IPS-NIHi7 (cell line): ENCODE results near the gene GASK1B.

Experiments
- DNase-seq: peaks from one replicate; pipeline ENCODE4 v3.0.0; 2012; ENCODE audit warnings: mixed read lengths; ENCODE audit errors: extremely low spot score

The GASK1B gene

GRCh38 chr4:158186815-158187214 is 14.0 kb upstream of the GASK1B start:
- DNase-seq, result no peak

- no peak for DNase-seq
Measured at GRCh38 chr4:158182736-158183135, 9.9 kb upstream of the GASK1B start.

- DNase-seq, result no peak
Measured at GRCh38 chr4:158181906-158182305, 9.1 kb upstream of the GASK1B start.

DNA sequence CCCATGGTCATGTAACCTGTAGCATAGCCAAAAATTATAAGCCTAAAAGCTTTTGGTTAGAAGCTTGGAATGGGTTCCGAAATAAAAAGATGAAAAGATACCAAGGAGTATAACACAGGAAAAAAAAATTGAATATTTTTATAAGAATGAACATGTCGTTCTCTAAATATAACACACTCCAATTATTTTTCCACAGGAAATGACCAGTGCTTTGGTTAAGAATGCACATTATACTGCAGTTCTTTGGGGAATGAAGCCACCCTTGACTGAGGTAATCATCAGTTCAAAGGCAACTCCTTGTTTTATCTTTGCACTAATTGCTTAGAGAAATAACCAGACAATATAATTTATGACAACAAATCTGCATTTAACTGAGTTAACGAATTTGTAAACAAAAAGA is 6.6 kb upstream of the GASK1B start:
- no peak for DNase-seq

DNA sequence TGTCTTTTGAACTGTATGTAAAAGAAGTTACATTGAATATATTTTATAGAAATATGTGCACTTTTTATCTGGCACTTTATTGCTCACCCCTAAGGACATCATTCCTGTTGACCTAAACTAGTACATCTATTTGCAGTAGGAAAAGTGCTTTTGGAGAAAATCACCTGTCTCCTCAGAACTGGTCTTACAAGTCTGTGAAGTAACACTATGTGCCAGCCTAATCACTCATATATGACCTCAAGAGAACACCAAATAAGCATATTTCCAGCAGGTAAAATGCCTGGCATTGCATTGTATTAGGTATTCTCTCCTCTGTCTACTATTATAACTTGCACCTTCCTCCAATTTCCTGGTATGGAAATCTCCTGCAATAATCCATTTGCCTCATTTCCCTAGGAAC is 4.0 kb upstream of the GASK1B start:
- no peak for DNase-seq

- peak; percentile 12 for DNase-seq
Measured at GRCh38 chr4:158176108-158176507, 3.3 kb upstream of the GASK1B start.

DNA sequence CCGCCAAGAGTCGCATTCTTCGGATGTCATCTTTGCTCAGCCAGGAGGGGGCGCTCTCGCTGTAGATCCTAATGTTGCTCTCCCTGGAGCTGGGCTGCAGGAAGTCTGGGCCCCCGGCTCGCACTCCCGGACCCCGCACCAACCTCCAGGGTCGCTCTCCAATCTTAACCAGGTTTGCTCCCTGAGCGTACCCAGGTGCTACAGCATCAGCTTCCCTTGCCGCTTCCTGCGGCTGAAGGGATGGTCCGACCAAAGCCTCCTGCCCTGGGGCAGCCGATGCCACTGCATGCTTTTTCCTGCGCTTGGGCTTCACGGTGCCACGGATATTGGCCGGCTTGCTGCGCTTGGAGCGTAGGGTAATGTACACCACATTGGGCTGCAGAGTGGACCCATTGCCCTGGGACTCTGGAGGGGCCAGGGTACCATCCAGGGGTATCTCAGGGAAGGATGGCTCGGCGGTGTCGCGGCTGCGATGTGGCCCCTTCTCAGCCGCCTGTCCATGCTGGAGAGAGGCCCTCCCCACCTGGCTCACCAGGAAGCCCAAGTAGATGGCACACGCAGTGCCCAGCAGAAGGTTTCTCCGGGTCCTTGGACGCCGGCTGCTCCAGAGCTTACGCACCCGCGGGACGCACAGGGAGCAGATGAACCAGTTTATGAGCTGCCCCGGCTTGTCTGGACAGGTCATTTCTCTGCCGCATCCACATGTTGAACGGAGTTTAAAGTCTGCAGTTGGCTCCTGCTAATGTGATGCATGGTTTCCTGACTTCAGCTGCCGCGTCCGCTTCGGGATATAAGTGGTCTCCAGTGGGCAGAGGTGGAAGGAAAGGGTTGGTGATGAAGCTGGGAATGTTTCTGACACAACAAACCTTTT is 1.9 kb downstream of the GASK1B start:
- DNase-seq, result peak; percentile 49

DNA sequence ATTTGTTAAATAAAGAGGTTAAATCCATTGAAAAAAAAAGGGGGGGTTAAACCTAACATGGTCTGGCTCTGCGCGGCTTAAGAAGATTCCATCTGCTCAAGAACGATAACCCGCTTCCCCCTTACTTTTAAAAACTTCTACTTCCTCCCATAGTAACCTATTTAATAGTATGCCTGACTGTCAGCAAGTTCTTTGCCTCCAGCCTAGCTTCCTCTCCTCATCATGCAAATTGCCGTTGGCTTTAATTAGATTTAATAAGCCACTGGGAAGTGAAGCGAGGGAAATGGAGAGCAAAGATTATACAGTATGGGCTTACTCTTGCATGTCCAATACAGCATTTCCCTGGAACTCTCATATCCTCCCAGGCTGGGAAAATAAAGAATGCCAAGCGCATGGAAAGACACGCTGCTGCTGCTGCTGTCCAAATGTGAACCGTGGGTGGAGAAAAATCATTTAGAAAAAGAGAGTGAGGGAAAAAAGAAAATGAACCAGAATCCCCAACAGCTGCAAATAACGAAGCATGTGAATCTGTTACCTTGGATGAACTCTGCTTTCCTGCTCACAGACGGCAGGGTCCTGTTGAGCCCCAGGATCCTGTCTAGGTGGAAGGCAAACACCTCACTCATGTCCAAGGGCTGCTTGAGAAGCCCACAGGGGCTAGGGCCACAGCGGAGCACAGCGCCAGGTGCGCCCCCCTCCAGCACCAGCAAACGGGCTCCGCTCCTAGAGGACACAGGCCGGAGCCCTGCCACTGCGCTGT is 2.7 kb downstream of the GASK1B start:
- no peak for DNase-seq

- no peak for DNase-seq
Measured at GRCh38 chr4:158169506-158169905, 3.3 kb downstream of the GASK1B start.

DNA sequence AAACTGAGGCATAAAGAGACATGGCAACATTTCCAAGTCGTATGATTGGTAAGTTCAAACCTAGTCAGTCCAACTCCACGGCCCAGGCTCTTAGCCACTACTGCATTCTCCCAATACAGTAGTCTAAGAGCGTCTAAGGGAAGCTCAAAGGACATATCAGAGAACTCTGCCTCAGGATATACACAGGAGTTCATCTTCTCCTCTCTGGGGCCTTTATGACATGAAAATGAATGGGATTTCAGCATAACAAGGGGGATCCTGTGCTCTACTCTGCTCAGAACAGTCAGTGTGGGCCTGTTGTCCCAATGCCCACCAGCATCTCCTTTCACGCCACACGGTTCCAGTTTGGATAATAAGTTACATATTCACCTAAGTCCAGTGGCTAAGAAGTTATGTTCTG is 4.2 kb downstream of the GASK1B start:
- no peak for DNase-seq

GRCh38 chr4:158166701-158167100 is 6.1 kb downstream of the GASK1B start:
- DNase-seq, result no peak

DNA sequence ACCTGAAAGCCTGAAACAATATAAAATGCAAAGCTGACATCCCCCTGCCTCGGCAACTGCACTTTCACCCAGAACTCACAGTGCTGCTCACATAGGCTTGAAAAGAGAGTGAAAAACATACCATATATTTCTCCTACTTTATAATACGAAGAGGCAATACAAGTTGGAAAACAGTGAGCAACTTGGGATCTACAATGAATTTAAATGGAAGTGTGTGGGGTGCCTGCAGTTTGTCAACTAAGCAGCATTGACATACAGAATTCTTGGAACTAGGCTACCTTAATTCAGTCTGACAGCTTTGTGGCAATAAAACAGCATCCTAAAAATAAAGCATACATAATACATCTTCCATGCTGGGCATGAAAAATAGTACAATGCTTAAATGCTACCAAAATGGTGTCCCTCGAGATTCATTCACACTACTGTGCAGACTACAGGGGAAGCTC is 8.0 kb downstream of the GASK1B start:
- DNase-seq, result no peak

DNA sequence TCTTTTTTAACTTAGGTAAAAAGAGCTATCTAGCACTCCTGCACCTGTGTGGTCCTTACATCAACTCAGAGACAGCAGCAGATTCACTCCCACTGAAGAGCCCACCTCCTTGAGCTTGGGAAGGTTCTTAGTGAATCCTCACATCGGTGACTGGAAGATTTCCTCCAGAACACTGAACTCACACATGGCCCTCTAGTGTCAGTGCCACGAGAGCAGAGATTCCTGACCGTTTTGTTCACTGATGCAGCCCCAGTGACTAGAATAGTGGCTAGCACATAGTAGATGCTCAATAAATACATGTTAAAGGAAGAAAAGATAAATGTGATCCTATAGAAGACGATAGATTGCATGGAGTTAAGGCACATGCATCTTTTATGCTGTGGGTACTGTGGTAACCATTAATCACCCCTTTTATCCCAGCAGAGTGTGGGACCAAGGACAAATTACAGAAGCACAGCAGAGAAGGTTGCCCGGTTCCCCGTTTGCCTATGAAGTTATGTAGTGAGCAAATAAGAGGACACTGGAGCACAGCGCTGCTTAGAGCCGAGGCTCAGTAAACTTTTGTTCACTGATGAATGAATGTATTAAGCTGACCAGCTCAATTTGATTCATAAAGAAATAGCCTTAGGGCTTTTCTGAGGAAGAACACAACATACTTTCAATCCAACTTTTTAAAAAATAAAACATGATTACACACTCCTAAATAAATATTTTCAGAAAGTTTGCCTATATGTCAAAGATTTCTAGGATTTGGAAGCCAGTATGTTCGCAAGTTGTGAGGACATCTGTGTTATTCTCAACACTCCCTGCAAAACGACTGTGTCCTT is 8.7 kb downstream of the GASK1B start:
- no peak for DNase-seq

- DNase-seq, result no peak
Measured at GRCh38 chr4:158162631-158163030, 10.2 kb downstream of the GASK1B start.

- no peak for DNase-seq
Measured at GRCh38 chr4:158161551-158162354, 11.1 kb downstream of the GASK1B start.

DNA sequence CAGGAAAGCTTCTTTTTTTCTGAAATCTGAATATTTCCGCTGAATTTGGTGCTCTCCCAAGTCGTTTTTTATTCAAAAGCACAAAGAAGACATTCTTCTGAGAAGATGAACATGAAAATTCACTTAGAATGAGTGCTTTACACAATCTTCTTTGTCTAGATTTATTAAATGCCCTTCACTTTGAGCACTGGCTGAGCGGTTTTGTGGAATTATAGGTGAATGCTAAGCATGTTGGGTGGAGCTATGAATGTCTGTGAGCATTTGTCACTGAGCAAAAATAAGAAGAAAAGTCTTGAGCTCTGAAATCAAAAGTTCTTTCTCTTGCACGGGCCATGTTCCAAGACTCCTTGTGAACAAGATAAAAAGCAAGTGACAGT is 13.1 kb downstream of the GASK1B start:
- no peak for DNase-seq

DNA sequence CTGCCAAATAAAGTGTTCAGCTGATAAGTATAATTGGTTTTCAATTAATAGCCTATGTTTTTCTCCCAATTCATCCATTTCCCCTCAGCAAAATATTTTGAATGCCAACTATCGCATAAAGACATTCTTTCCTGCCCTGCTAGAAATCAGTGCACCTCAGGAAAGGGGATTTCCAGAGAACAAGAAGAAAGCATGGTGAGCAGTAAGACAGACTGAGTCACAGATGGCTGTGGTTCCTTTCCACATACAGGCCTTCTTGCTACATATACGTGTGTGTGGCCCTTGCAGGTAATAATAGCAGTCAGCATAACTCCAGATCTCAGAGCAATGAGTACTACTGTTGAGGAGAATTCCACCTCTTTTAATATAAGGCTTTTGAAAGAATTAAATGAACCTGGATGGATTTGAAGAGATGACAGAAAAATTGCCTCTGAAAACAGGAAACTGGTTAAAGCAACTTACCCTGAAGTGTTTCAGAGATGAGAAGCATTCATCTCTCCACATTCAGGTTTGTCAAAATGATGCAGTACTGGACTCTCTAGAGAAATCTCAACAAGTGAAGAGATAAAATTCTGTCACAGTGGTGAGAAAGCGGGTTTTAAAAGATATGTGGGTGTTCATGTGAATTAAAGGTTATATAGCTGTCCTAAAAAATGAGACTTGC is 13.6 kb downstream of the GASK1B start:
- DNase-seq, result no peak

DNA sequence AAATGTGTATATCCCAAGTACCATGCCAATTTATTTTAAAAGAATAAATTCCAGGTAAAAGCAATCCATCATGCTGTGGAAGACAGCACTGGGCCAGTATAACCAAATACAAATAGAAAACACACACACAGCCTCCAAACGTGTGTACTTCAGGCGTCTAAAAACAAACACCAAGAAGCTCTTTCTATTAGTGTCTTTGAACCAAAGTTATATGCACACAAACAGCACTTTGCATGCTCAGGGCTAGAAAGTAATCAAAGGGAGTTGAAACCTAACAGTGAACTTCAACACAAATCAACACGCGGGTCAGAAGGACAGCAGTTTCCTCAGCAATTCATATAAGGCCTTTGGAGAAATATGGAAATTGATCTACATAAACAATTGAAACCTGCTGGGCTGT is 15.4 kb downstream of the GASK1B start:
- no peak for DNase-seq

- no peak for DNase-seq
Measured at GRCh38 chr4:158155656-158156356, 17.0 kb downstream of the GASK1B start.

GRCh38 chr4:158147151-158147550 is 25.7 kb downstream of the GASK1B start:
- no peak for DNase-seq
